Measurements from ENCODE around the gene COP1. TPM values are rescaled to one million over a fixed set of nuclear protein-coding genes. Genes with fewer than 3 reads are reported as not detected.

COP1 gene
- total and polyA plus RNA-seq, 3 experiments from 2014 or later: 39.7 to 43.0 (median 40.6) TPM

- H3K9me3 Mint-ChIP-seq: no peaks in the 10 kb centered on the region
- Histone ChIP-seq H3K9me3 (ENCODE audit: low read length) (no peaks in the 10 kb centered on the region), H3K27ac (ENCODE audit: low read depth, low read length) (no peak overlapping the region), H3K4me1 (ENCODE audit: insufficient read depth, low read length) (no peaks in the 10 kb centered on the region), H3K27me3 (ENCODE audit: insufficient read depth, low read length, poor library complexity, severe bottlenecking) (no peaks in the 10 kb centered on the region), H3K4me3 (ENCODE audit: low read length) (no peak overlapping the region), H3K36me3 (ENCODE audit: insufficient read depth, low read length) (no peaks in the 10 kb centered on the region)
- no peak overlapping the region for H3K4me3 Mint-ChIP-seq
- ChIA-PET CTCF (no interaction called here), POLR2A (no interaction called here)
- no peak overlapping the region for H3K27ac Mint-ChIP-seq
- peaks cover 0 to 4% (median 0%) of the 10 kb centered on the region in 3 donors for H3K36me3 Mint-ChIP-seq
- peaks cover 4 to 12% of the 10 kb centered on the region in 2 donors for H3K27me3 Mint-ChIP-seq
- no peaks in the 10 kb centered on the region for H3K4me1 Mint-ChIP-seq
- DNase-seq: no peak
Measured at GRCh38 chr1:176225479-176225875, 18.4 kb upstream of the COP1 start.

GRCh38 chr1:176222196-176222595, 15.1 kb upstream of the COP1 start:
- no peak for DNase-seq
- Histone ChIP-seq H3K4me3 (ENCODE audit: low read length) (no peak overlapping the region), H3K36me3 (ENCODE audit: insufficient read depth, low read length) (no peaks in the 10 kb centered on the region), H3K9me3 (ENCODE audit: low read length) (no peaks in the 10 kb centered on the region), H3K27me3 (ENCODE audit: insufficient read depth, low read length, poor library complexity, severe bottlenecking) (no peaks in the 10 kb centered on the region), H3K4me1 (ENCODE audit: insufficient read depth, low read length) (no peaks in the 10 kb centered on the region), H3K27ac (ENCODE audit: low read depth, low read length) (no peak overlapping the region)
- Mint-ChIP-seq H3K27ac (no peak overlapping the region), H3K27me3 (peaks cover 5 to 18% of the 10 kb centered on the region in 2 donors), H3K36me3 (peaks cover 0 to 4% (median 0%) of the 10 kb centered on the region in 3 donors), H3K4me3 (no peak overlapping the region), H3K4me1 (no peaks in the 10 kb centered on the region), H3K9me3 (peaks cover 0 to 2% (median 0%) of the 10 kb centered on the region in 5 donors)
- ChIA-PET POLR2A (no interaction called here), CTCF (interaction anchor here (0.8 kb wide), 1 partner anchor 15 kb away, joined by 3 read pairs; the partner anchor contains the start of gene COP1)

DNA sequence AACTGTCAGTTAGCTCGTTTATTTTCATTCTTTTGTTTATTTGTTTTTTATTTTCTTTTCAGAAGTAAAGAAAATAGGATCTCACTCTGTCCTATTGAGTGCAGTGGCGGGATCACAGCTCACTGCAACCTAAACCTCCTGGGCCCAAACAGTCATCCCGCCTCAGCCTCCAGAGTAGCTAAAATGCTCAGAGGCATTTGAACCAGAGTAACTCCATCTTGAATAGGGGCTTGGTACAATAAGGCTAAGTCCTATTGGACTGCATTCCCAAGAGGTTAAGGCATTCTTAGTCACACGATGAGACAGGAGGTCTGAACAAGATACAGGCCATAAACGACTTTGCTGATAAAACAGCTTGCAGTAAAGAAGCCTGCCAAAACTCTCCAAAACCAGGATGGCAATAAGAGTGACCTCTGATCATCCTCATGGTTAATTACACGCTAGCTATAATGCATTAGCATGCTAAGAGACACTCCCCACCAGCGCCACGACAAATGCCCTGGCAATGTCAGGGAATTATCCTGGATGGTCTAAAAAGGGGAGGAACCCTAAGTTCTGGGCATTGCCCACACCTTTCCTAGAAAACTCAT, 13.1 kb upstream of the COP1 start:
- no peak overlapping the region for H3K27ac ChIP-seq (ENCODE audit: low read depth, low read length)
- Mint-ChIP-seq H3K36me3 (peaks cover 0 to 7% (median 0%) of the 10 kb centered on the region in 3 donors), H3K27me3 (peaks cover 5 to 34% of the 10 kb centered on the region in 2 donors), H3K27ac (no peak overlapping the region), H3K4me1 (no peaks in the 10 kb centered on the region), H3K4me3 (no peak overlapping the region), H3K9me3 (peaks cover 0 to 2% (median 0%) of the 10 kb centered on the region in 5 donors)
- H3K9me3 ChIP-seq (ENCODE audit: low read length): no peaks in the 10 kb centered on the region
- ChIA-PET POLR2A (no interaction called here), CTCF (no interaction called here)
- H3K27me3 ChIP-seq (ENCODE audit: insufficient read depth, low read length, poor library complexity, severe bottlenecking): no peaks in the 10 kb centered on the region
- no peak for DNase-seq
- no peaks in the 10 kb centered on the region for H3K4me1 ChIP-seq (ENCODE audit: insufficient read depth, low read length)
- no peaks in the 10 kb centered on the region for H3K36me3 ChIP-seq (ENCODE audit: insufficient read depth, low read length)
- no peak overlapping the region for H3K4me3 ChIP-seq (ENCODE audit: low read length)

- Histone ChIP-seq H3K9me3 (ENCODE audit: low read length) (no peaks in the 10 kb centered on the region), H3K27me3 (ENCODE audit: insufficient read depth, low read length, poor library complexity, severe bottlenecking) (no peaks in the 10 kb centered on the region), H3K4me3 (ENCODE audit: low read length) (no peak overlapping the region), H3K36me3 (ENCODE audit: insufficient read depth, low read length) (no peaks in the 10 kb centered on the region), H3K4me1 (ENCODE audit: insufficient read depth, low read length) (no peaks in the 10 kb centered on the region), H3K27ac (ENCODE audit: low read depth, low read length) (no peak overlapping the region)
- Mint-ChIP-seq H3K36me3 (peaks cover 0 to 8% (median 0%) of the 10 kb centered on the region in 3 donors), H3K27ac (no peak overlapping the region), H3K4me1 (no peaks in the 10 kb centered on the region), H3K9me3 (peaks cover 0 to 2% (median 0%) of the 10 kb centered on the region in 5 donors), H3K27me3 (peaks cover 3 to 39% of the 10 kb centered on the region in 2 donors), H3K4me3 (no peak overlapping the region)
- CTCF ChIA-PET: interaction anchor here (1.7 kb wide), 1 partner anchor 10 kb away, joined by 4 read pairs; the partner anchor contains the start of gene COP1
- no peak for DNase-seq
- POLR2A ChIA-PET: no interaction called here
Measured at GRCh38 chr1:176217461-176218099, 10.5 kb upstream of the COP1 start.

- no peak overlapping the region for H3K4me3 ChIP-seq (ENCODE audit: low read length)
Measured at GRCh38 chr1:176216031-176216430, 8.9 kb upstream of the COP1 start.

GRCh38 chr1:176211396-176212165, 4.5 kb upstream of the COP1 start:
- no peak for DNase-seq
- Histone ChIP-seq H3K9me3 (ENCODE audit: low read length) (no peaks in the 10 kb centered on the region), H3K36me3 (ENCODE audit: insufficient read depth, low read length) (no peaks in the 10 kb centered on the region), H3K4me3 (ENCODE audit: low read length) (no peak overlapping the region), H3K4me1 (ENCODE audit: insufficient read depth, low read length) (peaks cover 8% of the 10 kb centered on the region), H3K27me3 (ENCODE audit: insufficient read depth, low read length, poor library complexity, severe bottlenecking) (no peaks in the 10 kb centered on the region), H3K27ac (ENCODE audit: low read depth, low read length) (no peak overlapping the region)
- Mint-ChIP-seq H3K4me3 (no peak overlapping the region), H3K36me3 (peaks cover 2 to 7% (median 4%) of the 10 kb centered on the region in 3 donors), H3K27ac (peak overlapping the region in 1 of 8 donors; percentile 66), H3K9me3 (no peaks in the 10 kb centered on the region), H3K27me3 (peaks cover 5 to 15% of the 10 kb centered on the region in 2 donors), H3K4me1 (peaks cover 11 to 16% (median 13%) of the 10 kb centered on the region in 3 donors)
- CTCF ChIA-PET: no interaction called here
- POLR2A ChIA-PET: no interaction called here

More at GRCh38 chr1:176216031-176216430, 8.9 kb upstream of the COP1 start:
- peaks cover 0 to 4% (median 2%) of the 10 kb centered on the region in 3 donors for H3K36me3 Mint-ChIP-seq
- DNase-seq: no peak
- H3K4me3 Mint-ChIP-seq: no peak overlapping the region
- CTCF ChIA-PET: no interaction called here
- Histone ChIP-seq H3K9me3 (ENCODE audit: low read length) (no peaks in the 10 kb centered on the region), H3K36me3 (ENCODE audit: insufficient read depth, low read length) (no peaks in the 10 kb centered on the region), H3K27me3 (ENCODE audit: insufficient read depth, low read length, poor library complexity, severe bottlenecking) (no peaks in the 10 kb centered on the region), H3K27ac (ENCODE audit: low read depth, low read length) (no peak overlapping the region), H3K4me1 (ENCODE audit: insufficient read depth, low read length) (no peaks in the 10 kb centered on the region)
- H3K27me3 Mint-ChIP-seq: peaks cover 3 to 27% of the 10 kb centered on the region in 2 donors
- no peaks in the 10 kb centered on the region for H3K4me1 Mint-ChIP-seq
- peaks cover 0 to 2% (median 0%) of the 10 kb centered on the region in 5 donors for H3K9me3 Mint-ChIP-seq
- POLR2A ChIA-PET: no interaction called here
- H3K27ac Mint-ChIP-seq: no peak overlapping the region

DNA sequence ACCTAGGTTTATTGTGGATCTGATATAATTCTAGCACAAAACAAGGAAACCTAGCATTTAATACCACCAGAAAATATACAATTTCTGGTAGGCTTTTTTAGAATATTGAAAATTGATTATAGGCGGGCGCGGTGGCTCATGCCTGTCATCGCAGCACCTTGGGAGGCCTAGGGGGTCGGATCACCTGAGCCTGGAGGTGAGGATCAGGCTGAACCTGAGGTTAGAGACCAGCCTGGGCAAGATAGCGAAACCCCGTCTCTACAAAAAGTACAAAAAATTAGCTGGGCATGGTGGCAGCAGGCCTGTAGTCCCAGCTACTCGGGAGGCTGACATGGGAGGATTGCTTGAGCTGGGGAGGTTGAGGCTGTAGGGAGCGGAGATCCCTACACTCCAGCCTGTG, 948 bp upstream of the COP1 start:
- H3K9me3 Mint-ChIP-seq: no peaks in the 10 kb centered on the region
- Histone ChIP-seq H3K36me3 (ENCODE audit: insufficient read depth, low read length) (no peaks in the 10 kb centered on the region), H3K4me1 (ENCODE audit: insufficient read depth, low read length) (peaks cover 37% of the 10 kb centered on the region), H3K27me3 (ENCODE audit: insufficient read depth, low read length, poor library complexity, severe bottlenecking) (no peaks in the 10 kb centered on the region), H3K4me3 (ENCODE audit: low read length) (peak overlapping the region; percentile 87), H3K27ac (ENCODE audit: low read depth, low read length) (peak overlapping the region; percentile 86), H3K9me3 (ENCODE audit: low read length) (no peaks in the 10 kb centered on the region)
- peak overlapping the region; percentile 98 to 100 (median 99) for H3K27ac Mint-ChIP-seq
- peaks cover 0 to 11% (median 2%) of the 10 kb centered on the region in 3 donors for H3K36me3 Mint-ChIP-seq
- H3K4me3 Mint-ChIP-seq: peak overlapping the region; percentile 92 to 100 (median 98)
- no peak for DNase-seq
- peaks cover 0 to 5% of the 10 kb centered on the region in 2 donors for H3K27me3 Mint-ChIP-seq
- ChIA-PET CTCF (interaction anchor here (0.9 to 1.0 kb wide), 3 partner anchors 10 to 22 kb away, joined by 3 to 4 read pairs (median 3); no protein-coding TSS in a partner anchor), POLR2A (interaction anchor here (0.9 kb wide), 1 partner anchor 1209 kb away, joined by 3 read pairs; no protein-coding TSS in a partner anchor)
- peaks cover 39 to 47% (median 42%) of the 10 kb centered on the region in 3 donors for H3K4me1 Mint-ChIP-seq

All from CD8-positive, alpha-beta memory T cell (primary cell).